HG02870 (cell line): ENCODE results near the gene CYB5RL.
"Not testable (repeated sequence)": the region's sequence is repeated elsewhere in the genome, so short reads cannot be mapped to it uniquely, and the experiment has no call there.

Experiments used
- ATAC-seq: cut with Tn5 transposase; IDR thresholded peaks from one replicate; pipeline ENCODE4 v1.9.1; 2021; ENCODE audit warnings: mild to moderate bottlenecking, moderate library complexity; ENCODE audit not compliant: unreplicated experiment

CYB5RL gene, protein sequence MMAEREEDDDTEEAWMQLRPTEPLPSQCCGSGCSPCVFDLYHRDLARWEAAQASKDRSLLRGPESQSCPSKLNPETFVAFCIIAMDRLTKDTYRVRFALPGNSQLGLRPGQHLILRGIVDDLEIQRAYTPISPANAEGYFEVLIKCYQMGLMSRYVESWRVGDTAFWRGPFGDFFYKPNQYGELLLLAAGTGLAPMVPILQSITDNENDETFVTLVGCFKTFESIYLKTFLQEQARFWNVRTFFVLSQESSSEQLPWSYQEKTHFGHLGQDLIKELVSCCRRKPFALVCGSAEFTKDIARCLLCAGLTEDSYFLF

GRCh38 chr1:54199765-54200518 is at the start of gene CYB5RL, which contains the start of gene MRPL37:
Gene CYB5RL, minus strand, starts transcription at chr1:54200030. Its CDS starts 4,414 bp downstream, at chr1:54195616.
Gene MRPL37, plus strand, starts transcription at chr1:54200167. Its CDS starts 77 bp downstream, at chr1:54200244.
- ATAC-seq = peak; percentile 94

DNA sequence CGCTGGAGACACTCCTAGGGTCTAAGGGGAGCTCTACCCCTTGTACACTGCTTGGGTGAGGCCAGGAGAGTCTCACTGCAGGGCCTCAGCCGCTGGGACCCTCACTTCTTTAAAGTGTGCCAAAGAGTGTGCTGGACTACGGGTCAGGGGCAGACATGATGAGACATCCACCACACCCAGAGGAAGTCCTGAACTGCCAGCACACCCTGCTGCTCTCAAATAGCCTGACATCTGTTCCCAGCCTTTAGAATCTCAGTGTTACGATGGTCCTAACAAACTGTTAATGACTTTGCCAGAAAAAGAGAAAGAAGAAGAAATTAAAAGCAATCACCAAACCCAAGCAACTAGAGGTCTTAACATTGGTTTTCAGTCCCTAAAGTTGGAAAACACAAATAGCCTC is 49.1 kb upstream of the CYB5RL start:
- no peak for ATAC-seq

DNA sequence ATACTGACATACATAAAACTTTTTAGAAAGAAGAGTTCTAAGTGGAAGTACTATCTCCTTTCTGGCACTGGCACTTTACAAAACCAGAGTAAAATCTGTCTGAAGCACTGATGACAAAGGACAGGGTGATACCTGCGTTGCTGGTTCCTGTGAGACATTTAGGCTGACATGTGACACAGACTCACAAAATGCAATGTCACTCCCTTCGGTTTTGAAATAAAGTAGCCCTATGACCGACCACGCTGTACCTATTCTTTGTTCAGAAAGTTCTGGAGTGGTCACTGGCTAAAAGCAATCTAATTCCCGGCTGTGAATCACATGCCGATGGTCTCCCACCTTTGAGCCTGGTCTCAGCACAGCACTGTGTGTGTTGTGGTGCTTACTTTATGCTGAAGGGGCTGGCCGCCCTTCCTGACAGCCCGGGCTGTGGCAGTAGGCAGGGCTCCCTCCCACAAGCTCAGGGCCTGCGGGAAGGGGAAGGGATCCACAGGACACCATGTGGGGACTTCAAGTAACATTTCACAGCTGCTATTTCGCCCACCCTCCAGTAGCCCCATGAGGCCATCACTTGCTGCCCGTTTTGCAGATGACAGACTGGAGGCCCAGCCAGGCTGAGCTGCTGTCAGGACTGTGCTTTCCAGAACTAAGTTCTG is 48.2 kb upstream of the CYB5RL start:
- ATAC-seq = no peak

GRCh38 chr1:54246116-54246721 is 46.4 kb upstream of the CYB5RL start:
- ATAC-seq = no peak

DNA sequence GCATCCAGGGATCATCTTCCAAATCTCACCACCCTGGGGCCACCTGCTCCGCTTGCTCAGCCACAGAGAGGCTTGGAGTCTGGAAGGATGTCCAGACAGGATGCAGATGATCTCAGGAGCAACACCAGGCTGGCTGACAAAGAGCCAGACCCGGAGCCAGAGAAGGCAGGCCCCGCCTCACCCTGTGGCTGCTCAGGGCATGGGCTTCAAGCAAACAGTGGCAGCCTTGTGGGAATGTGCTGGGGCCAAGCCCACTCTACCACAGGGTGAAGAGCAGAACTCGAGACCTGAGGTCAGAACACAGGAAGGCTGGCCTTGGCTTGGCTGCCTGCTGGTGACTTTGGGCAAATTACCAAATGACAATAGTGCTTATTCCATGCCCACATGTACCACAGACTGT is 45.7 kb upstream of the CYB5RL start:
- ATAC-seq = no peak

DNA sequence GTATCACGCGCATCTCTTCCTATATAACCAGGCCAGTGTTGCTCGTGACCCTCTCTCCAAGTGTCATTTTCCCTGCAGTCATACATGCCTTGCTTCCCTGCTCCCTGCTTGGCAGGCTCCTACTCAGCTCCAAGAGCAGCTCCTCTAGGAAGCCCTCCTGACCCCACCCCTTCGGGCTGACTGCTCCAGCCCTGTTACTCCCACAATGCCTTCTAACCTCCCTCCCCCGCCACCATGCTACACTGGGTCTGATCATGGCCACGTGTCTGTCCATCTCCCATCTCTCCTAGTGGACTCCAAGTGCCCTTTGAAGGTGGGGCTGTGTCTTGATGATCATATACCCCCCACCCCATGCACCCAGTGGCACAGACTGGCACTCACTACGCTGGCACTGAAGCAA is 44.8 kb upstream of the CYB5RL start:
- ATAC-seq = no peak

GRCh38 chr1:54243022-54243421 is 43.2 kb upstream of the CYB5RL start:
- ATAC-seq = no peak

GRCh38 chr1:54241364-54241763 is 41.5 kb upstream of the CYB5RL start:
- no peak for ATAC-seq

DNA sequence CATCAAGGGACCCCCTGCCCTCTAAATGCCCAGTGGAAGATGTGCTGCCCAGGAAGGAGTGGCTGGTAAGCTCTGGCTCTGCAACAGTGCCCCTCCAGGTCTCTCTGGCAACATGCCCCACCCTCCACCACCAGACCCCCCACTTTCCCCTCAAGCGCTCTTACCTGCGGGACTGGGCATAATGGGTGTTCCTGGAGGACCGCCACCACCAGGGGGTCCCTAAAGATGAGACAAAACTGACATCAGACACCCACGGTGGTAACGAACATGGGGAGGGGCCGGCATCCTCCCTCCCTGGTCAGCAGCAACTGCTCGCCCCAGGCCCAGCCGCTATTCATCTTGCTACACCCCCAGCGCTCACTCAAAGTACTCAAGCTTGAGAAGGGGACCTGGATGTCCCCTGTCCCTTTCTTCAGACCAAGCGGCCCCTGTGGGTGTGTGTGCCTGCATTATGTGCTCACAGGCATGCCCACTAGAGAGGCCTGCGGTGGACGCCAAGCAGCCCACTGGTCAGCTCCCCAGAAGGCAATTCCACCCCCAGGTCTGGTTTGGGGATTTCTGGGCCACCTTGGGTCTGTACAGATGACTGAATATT is 41.0 kb upstream of the CYB5RL start:
- no peak for ATAC-seq

DNA sequence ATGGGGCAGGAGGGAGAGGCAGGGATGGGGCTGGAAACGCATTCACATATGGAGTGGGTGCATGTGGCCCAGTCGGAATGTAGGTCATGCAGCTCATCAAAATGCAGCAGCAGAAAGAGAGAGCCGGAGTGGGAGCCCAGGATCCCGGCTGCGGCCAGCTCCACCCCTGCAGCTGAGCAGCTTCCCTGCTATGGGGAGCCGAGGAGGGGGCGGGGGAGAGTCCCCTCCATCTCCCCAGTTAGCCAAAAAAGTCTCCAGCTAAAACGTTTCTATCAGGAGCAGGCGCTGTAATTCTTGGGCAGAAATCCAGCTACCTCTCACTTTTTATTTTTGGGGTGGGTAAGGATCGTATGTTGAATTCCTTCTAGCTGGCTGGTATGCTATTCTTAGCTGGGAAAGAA is 39.8 kb upstream of the CYB5RL start:
- ATAC-seq = no peak

- ATAC-seq = no peak
These were observed 39.2 kb upstream of the CYB5RL start for GRCh38 chr1:54239035-54239383.

- no peak for ATAC-seq
These were observed 38.7 kb upstream of the CYB5RL start for GRCh38 chr1:54238353-54239034.

DNA sequence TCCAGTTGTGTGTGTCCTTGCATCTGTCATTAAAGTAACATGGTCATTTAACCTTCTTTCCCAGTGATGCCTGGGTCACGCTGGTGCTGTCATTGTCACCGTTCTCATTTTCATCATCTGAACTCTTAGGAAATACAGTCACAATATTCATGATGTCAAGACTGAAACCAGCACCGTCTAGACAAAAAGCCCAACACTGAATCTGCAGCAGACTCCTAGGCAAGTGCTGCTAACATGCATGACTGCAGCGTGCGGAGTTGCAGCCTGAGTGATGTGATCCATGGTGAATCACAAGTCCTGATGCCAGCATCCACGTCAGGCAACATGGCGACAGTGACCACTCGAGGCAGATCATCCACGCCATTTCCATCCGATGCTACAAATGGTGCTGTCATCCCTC is 37.8 kb upstream of the CYB5RL start:
- no peak for ATAC-seq

DNA sequence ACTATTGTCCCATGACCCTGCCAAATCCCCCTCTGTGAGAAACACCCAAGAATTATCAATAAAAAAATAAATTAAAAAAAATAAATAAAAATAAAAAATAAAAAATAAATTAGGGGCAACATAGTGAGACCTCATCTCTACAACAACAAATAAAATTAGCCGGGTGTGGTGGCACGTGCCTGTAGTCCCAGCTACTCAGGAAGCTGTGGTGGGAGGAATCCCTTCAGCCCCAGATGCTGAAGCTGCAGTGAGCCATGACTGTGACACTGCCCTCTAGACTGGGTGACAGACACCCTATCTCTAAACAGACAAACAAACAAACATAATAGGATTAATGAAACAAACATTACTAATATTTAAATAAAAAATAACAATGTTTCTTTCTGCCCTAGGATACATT is 34.5 kb upstream of the CYB5RL start:
- no peak for ATAC-seq

- not testable (repeated sequence) for ATAC-seq
These were observed 33.4 kb upstream of the CYB5RL start for GRCh38 chr1:54233196-54233595.

DNA sequence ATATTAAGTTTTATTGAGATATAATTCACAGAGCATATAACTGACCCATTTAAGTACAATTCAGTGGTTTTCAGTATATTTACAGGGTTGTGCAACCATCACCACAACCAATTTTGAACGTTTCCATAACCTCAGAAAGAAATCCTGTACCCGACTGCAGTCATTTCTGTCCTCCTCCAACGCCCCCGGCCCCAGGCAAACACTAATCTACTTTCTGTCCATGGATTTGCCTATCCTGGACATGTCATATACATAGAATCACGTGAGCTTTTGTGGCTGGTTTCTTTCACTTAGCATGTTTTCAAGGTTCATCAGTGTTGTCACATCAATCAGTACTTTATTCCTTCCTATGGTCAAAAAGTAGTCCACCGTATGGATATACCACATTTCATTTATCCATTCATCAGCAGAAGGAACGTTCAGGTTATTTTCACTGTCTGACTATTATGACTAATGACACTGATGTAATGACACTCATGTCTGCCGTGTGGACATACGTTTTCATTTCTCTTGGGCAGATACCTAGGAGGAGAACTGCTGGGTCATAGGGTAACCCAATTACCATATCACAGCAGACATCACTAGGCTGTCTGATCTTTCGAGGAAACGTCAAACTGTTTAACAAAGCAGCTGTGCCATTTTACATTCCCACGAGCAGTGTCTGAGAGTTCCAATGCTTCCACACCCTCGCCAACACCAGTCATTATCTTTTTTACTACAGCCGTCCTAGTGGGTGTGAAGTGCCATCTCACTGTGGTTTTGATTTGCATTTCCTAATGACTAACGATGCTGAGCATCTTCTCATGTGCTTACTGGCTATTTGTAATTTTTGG is 30.9 kb upstream of the CYB5RL start:
- ATAC-seq = no peak

DNA sequence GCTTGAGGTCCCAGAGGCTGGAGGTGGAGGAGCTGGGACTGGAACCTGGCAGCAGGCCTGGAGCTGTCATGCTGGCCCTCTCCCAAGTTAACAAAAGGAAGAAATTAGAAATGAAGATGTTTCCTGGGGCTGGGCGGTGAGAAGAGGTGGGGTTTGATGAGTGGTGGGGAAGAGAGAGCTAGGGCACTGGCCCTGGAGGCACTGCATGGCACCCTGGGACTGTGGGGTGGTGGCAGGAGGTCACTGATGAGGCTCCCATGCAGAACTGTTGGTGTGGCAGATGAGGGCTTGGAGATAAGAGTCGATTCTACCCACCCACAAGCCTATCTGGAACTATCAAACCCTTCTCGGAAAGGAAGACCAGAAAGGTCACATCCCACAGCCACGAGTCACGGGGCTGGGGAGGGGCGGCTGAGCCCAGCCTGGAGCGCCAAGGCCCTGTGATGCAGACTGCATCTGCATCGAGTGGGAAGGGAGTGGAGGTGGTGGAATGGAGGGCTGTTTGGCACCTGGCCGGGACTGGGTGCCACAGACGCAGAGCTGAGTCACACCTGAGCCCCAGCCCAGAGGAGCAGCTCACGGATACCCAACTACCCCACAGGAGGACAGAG is 29.6 kb upstream of the CYB5RL start:
- ATAC-seq = no peak

DNA sequence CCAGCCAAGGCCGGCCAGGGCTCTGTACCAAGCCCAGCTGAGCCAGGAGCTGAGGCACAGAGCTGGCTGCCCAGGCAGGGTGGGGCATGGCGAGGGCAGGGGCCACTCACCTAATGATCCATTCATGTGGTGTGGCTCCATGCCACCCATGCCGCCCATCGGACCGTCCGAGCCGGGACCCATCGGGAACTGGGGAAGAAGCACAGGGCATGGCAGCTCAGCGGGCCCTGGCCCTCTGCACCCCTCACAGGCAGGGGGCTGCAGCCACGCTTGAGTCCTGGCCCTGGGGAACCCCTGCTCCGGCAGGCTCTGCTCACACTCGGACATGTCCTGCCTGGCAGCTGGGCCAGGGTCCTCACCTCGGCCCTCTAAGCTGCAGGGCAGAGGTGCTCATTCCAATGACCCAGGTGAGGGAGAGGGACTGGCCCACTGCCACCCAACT is 28.8 kb upstream of the CYB5RL start:
- ATAC-seq = no peak

DNA sequence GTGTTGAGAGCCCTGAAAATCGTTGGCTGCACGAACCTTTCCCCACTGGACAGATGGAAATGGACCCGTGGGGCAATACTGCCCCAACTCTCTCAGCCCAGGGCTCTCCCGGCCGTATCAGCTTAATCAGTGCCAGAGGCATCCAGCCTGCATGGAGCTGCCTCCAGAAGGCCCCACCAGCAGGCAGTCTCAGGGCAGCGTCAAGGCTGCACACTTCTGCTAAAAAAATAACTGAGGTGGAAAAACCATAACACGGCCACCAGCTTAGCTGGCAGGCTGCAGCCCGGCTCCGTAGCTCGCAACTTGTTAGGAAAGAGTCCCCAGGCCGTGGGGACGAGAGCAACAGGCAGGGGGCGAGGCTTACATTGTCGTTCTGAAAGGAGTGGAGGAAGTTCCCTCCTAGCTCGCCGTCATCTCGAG is 28.1 kb upstream of the CYB5RL start:
- no peak for ATAC-seq
